Stimulated activated CD8-positive, alpha-beta memory T cell treated with anti-CD3 and anti-CD28 coated beads, Interleukin-7, amount 100 ng/mL, for 24 hours (primary cell): ENCODE data around the gene COX20.
A peak's percentile ranks its signal among the peaks of the same experiment; 100 is the strongest.

Source experiments
- DNase-seq: peaks from one replicate; pipeline ENCODE4 v3.0.0-alpha.2; 2020; ENCODE audit warnings: low read depth

Gene COX20

GRCh38 chr1:244851546-244852231, 16.2 kb downstream of the COX20 start:
- no peak for DNase-seq

GRCh38 chr1:244852694-244853093, 17.2 kb downstream of the COX20 start:
- no peak for DNase-seq

- no peak for DNase-seq
Measured at GRCh38 chr1:244854166-244854565, 18.7 kb downstream of the COX20 start.

GRCh38 chr1:244854865-244855578, 19.6 kb downstream of the COX20 start:
- DNase-seq: no peak

GRCh38 chr1:244857761-244858160, 22.3 kb downstream of the COX20 start:
- no peak for DNase-seq

- DNase-seq: no peak
Measured at GRCh38 chr1:244858357-244858756, 22.9 kb downstream of the COX20 start.

- DNase-seq: no peak
Measured at GRCh38 chr1:244860078-244860477, 24.6 kb downstream of the COX20 start.

- no peak for DNase-seq
Measured at GRCh38 chr1:244860914-244861610, 25.6 kb downstream of the COX20 start.

GRCh38 chr1:244861683-244862082, 26.2 kb downstream of the COX20 start:
- DNase-seq: no peak

GRCh38 chr1:244862354-244862698, 26.9 kb downstream of the COX20 start:
- DNase-seq: no peak

GRCh38 chr1:244862699-244863490, 27.4 kb downstream of the COX20 start:
- peak; percentile 97 for DNase-seq

- peak; percentile 4 for DNase-seq
Measured at GRCh38 chr1:244863491-244864252, 28.2 kb downstream of the COX20 start.

GRCh38 chr1:244864253-244865027, 29.0 kb downstream of the COX20 start, which contains the start of gene HNRNPU:
TSS of gene HNRNPU (minus strand) at chr1:244864543. CDS start at chr1:244864307, 236 bp downstream.
- peak; percentile 91 for DNase-seq

GRCh38 chr1:244865028-244865371, 29.5 kb downstream of the COX20 start:
- no peak for DNase-seq

- DNase-seq: no peak
Measured at GRCh38 chr1:244865820-244866219, 30.4 kb downstream of the COX20 start.

- no peak for DNase-seq
Measured at GRCh38 chr1:244866355-244866754, 30.9 kb downstream of the COX20 start.

- no peak for DNase-seq
Measured at GRCh38 chr1:244868484-244869363, 33.3 kb downstream of the COX20 start.

- DNase-seq: no peak
Measured at GRCh38 chr1:244869364-244869827, 33.9 kb downstream of the COX20 start.

- DNase-seq: no peak
Measured at GRCh38 chr1:244869950-244870349, 34.5 kb downstream of the COX20 start.
